OCI-LY7 (cell line): Measurements from ENCODE around the gene CITED2.

ENCODE experiments used
- CTCF ChIP-seq: fragments of 200-600 bp; sonication (generic); conservative IDR thresholded peaks from 2 replicates; pipeline ENCODE4 v1.5.1; 2014; ENCODE audit warnings: mild to moderate bottlenecking, antibody characterized with exemption, low read length, moderate library complexity, mixed read lengths
- EZH2phosphoT487 ChIP-seq: fragments of 200-600 bp; sonication (generic); IDR thresholded peaks from 2 replicates; pipeline ENCODE4 v1.6.1; 2018; ENCODE audit warnings: low read depth, borderline replicate concordance, mild to moderate bottlenecking, mixed run types, antibody characterized with exemption, low read length, moderate library complexity, mixed read lengths

GRCh38 chr6:139415365-139415764 lies 40.9 kb upstream of the CITED2 start:
- no peak for TF ChIP-seq CTCF
- no peak for TF ChIP-seq EZH2phosphoT487
